HepG2 (cell line): ENCODE results near the gene RAB35.

ENCODE experiments used
- CAMTA2 ChIP-seq: sonication (generic); formaldehyde crosslinking; IDR thresholded peaks from 2 replicates; pipeline ENCODE4 v1.4.0; 2020; ENCODE audit warnings: mild to moderate bottlenecking, missing genetic modification reagents, borderline replicate concordance
- CEBPB ChIP-seq: IDR thresholded peaks from 2 replicates; pipeline ENCODE4 v1.6.1; 2011; ENCODE audit warnings: low read depth, low read length, improper control_type of control experiment, borderline replicate concordance
- CREB1 ChIP-seq, 2 experiments: fragments of 450-650 bp in 1 of 2; IDR thresholded peaks; 2 replicates each; pipeline ENCODE4 v1.6.1; 2016 to 2017; ENCODE audit warnings: control low read depth in 1 of 2, mild to moderate bottlenecking in 1 of 2, missing compliant biosample characterization in 1 of 2, missing genetic modification characterization in 1 of 2
- CTCF ChIP-seq: sonication (generic); formaldehyde crosslinking; IDR thresholded peaks from 2 replicates; pipeline ENCODE4 v1.5.0; 2020; ENCODE audit warnings: mild to moderate bottlenecking, missing genetic modification reagents, moderate library complexity
- DRAP1 ChIP-seq: IDR thresholded peaks from 2 replicates; pipeline ENCODE4 v1.6.1; 2016; ENCODE audit warnings: missing genetic modification reagents, missing compliant biosample characterization
- EP300 ChIP-seq, 3 experiments: sonication (generic) in 1 of 3; formaldehyde crosslinking in 1 of 3; IDR thresholded peaks; 2 replicates each; pipeline versions ENCODE4 v1.5.1 to v1.6.1; 2011 to 2020; ENCODE audit warnings: low read depth in 2 of 3, low read length in 2 of 3, borderline replicate concordance in 1 of 3, improper control_type of control experiment in 1 of 3, mild to moderate bottlenecking in 1 of 3, missing genetic modification reagents in 1 of 3, moderate library complexity in 1 of 3
- JUND ChIP-seq: sonication (generic); formaldehyde crosslinking; IDR thresholded peaks from 2 replicates; pipeline ENCODE4 v1.8.0; 2022; ENCODE audit warnings: mild to moderate bottlenecking, missing genetic modification reagents
- ZFP82 ChIP-seq: sonication (generic); formaldehyde crosslinking; IDR thresholded peaks from 2 replicates; pipeline ENCODE4 v1.5.1; 2020; ENCODE audit warnings: mild to moderate bottlenecking, missing genetic modification reagents, borderline replicate concordance
- ZNF274 ChIP-seq: sonication (generic); formaldehyde crosslinking; IDR thresholded peaks from 2 replicates; pipeline ENCODE4 v1.5.1; 2020; ENCODE audit warnings: mild to moderate bottlenecking, missing genetic modification reagents
- ZNF615 ChIP-seq: sonication (generic); formaldehyde crosslinking; IDR thresholded peaks from 2 replicates; pipeline ENCODE4 v1.5.0; 2020; ENCODE audit warnings: mild to moderate bottlenecking, missing genetic modification reagents, borderline replicate concordance

GRCh38 chr12:120090206-120090605 is 26.3 kb downstream of the RAB35 start:
- TF ChIP-seq ZFP82 = no peak
- TF ChIP-seq CTCF (CRISPR knock-in tag) = no peak
- TF ChIP-seq JUND (CRISPR knock-in tag) = no peak
- no peak for TF ChIP-seq ZNF274 (CRISPR knock-in tag)
- no peak for TF ChIP-seq CEBPB
- no peak for TF ChIP-seq CREB1 (IDR thresholded peaks at IDR 0.05)
- no peak for TF ChIP-seq CREB1 (CRISPR knock-in tag; IDR thresholded peaks at IDR 0.05)
- no peak for TF ChIP-seq EP300 (IDR thresholded peaks at IDR 0.05; ENCODE audit: low read depth in 2 of 2, low read length in 2 of 2)
- no peak for TF ChIP-seq EP300 (CRISPR knock-in tag; IDR thresholded peaks at IDR 0.05; ENCODE audit: borderline replicate concordance)
- TF ChIP-seq ZNF615 (CRISPR knock-in tag) = no peak
- TF ChIP-seq CAMTA2 (CRISPR knock-in tag) = no peak
- TF ChIP-seq DRAP1 (CRISPR knock-in tag) = no peak
